ENCODE measurements around the gene ICAM5. TPM values are rescaled to one million over a fixed set of nuclear protein-coding genes. Genes with fewer than 3 reads are reported as not detected.
"Not testable (repeated sequence)": the region's sequence is repeated elsewhere in the genome, so short reads cannot be mapped to it uniquely, and the experiment has no call there.

ICAM5 gene, protein sequence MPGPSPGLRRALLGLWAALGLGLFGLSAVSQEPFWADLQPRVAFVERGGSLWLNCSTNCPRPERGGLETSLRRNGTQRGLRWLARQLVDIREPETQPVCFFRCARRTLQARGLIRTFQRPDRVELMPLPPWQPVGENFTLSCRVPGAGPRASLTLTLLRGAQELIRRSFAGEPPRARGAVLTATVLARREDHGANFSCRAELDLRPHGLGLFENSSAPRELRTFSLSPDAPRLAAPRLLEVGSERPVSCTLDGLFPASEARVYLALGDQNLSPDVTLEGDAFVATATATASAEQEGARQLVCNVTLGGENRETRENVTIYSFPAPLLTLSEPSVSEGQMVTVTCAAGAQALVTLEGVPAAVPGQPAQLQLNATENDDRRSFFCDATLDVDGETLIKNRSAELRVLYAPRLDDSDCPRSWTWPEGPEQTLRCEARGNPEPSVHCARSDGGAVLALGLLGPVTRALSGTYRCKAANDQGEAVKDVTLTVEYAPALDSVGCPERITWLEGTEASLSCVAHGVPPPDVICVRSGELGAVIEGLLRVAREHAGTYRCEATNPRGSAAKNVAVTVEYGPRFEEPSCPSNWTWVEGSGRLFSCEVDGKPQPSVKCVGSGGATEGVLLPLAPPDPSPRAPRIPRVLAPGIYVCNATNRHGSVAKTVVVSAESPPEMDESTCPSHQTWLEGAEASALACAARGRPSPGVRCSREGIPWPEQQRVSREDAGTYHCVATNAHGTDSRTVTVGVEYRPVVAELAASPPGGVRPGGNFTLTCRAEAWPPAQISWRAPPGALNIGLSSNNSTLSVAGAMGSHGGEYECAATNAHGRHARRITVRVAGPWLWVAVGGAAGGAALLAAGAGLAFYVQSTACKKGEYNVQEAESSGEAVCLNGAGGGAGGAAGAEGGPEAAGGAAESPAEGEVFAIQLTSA
- total RNA-seq (2021; ENCODE audit: unreplicated experiment): 19.5 TPM
- 20.4 TPM for polyA plus RNA-seq (2012; ENCODE audit: insufficient read length)
- percentile 50 among the genes with signal in this experiment for Bru-seq, nascent RNA
- percentile 64 among the genes with signal in this experiment for BruChase-seq, experiment 1, labeled RNA remaining after a 2-hour chase
- percentile 63 among the genes with signal in this experiment for BruChase-seq, experiment 2, labeled RNA remaining after a 6-hour chase
- long read RNA-seq, partial matches to known transcripts: 51 of 66 reads
- long read RNA-seq, other reads (novel, unspliced or antisense): 14 of 66 reads

DNA sequence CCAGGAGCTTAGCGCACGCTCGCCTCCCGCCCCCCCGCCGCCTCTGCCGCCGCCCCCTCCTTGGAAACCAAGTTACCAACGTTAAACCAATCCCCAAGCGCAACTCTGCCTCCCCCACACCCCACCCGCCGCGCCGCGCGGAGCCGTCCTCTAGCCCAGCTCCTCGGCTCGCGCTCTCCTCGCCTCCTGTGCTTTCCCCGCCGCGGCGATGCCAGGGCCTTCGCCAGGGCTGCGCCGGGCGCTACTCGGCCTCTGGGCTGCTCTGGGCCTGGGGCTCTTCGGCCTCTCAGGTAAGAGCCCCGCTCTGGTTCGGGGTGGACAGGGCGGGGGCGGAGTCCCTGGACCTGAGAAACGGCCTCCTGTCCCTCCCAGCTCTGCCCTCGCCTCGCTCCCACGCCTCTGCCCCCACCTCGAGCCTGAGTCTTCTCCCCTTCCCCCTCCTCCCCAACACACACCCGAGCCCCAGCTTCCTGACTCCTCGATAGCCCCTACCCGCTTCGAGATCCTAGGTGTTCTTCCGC lies at the start of gene ICAM5:
ICAM5 (plus strand) TSS at position 117 of the 521 bp plus-strand sequence; CDS start at position 209, 92 bp downstream.
- peaks cover 14% of the 10 kb centered on the region; the same call in 1 of the 2 replicates for H3K4me1 ChIP-seq (ENCODE audit: control insufficient read depth, insufficient read depth, low read length)
- H3K4me3 ChIP-seq (ENCODE audit: low read depth in 2 of 2, low read length in 2 of 2): peak within 1 kb of the TSS; percentile 53 to 79
- H3K36me3 ChIP-seq (ENCODE audit: control insufficient read depth, insufficient read depth, low read length): no peaks in the 10 kb centered on the region
- no peaks in the 10 kb centered on the region for H3K9me3 ChIP-seq (ENCODE audit: control insufficient read depth, insufficient read depth, low read depth, low read length)
- peak within 1 kb of the TSS; percentile 79 for H3K27ac ChIP-seq (ENCODE audit: low read length)
- DNase-seq (ENCODE audit: low read depth, low spot score) (no peak), ATAC-seq (peak; percentile 28)
- no TSS peak for BruUV-seq (replicated peaks)
- in situ Hi-C loops (cut with HindIII; ENCODE audit: low pct_unique_long_range_greater_than_20kb, low sequenced_read_pairs) (no loop called here), intact Hi-C loops (cut with micrococcal nuclease; ENCODE audit: unreplicated experiment) (no loop called here)
- TF ChIP-seq, protein P1, sequence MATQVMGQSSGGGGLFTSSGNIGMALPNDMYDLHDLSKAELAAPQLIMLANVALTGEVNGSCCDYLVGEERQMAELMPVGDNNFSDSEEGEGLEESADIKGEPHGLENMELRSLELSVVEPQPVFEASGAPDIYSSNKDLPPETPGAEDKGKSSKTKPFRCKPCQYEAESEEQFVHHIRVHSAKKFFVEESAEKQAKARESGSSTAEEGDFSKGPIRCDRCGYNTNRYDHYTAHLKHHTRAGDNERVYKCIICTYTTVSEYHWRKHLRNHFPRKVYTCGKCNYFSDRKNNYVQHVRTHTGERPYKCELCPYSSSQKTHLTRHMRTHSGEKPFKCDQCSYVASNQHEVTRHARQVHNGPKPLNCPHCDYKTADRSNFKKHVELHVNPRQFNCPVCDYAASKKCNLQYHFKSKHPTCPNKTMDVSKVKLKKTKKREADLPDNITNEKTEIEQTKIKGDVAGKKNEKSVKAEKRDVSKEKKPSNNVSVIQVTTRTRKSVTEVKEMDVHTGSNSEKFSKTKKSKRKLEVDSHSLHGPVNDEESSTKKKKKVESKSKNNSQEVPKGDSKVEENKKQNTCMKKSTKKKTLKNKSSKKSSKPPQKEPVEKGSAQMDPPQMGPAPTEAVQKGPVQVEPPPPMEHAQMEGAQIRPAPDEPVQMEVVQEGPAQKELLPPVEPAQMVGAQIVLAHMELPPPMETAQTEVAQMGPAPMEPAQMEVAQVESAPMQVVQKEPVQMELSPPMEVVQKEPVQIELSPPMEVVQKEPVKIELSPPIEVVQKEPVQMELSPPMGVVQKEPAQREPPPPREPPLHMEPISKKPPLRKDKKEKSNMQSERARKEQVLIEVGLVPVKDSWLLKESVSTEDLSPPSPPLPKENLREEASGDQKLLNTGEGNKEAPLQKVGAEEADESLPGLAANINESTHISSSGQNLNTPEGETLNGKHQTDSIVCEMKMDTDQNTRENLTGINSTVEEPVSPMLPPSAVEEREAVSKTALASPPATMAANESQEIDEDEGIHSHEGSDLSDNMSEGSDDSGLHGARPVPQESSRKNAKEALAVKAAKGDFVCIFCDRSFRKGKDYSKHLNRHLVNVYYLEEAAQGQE (IDR thresholded peaks at IDR 0.05; ENCODE audit: insufficient read depth in 1 of 2, low read depth in 2 of 2, low read length in 1 of 2): no peak
- TF ChIP-seq, protein P2, sequence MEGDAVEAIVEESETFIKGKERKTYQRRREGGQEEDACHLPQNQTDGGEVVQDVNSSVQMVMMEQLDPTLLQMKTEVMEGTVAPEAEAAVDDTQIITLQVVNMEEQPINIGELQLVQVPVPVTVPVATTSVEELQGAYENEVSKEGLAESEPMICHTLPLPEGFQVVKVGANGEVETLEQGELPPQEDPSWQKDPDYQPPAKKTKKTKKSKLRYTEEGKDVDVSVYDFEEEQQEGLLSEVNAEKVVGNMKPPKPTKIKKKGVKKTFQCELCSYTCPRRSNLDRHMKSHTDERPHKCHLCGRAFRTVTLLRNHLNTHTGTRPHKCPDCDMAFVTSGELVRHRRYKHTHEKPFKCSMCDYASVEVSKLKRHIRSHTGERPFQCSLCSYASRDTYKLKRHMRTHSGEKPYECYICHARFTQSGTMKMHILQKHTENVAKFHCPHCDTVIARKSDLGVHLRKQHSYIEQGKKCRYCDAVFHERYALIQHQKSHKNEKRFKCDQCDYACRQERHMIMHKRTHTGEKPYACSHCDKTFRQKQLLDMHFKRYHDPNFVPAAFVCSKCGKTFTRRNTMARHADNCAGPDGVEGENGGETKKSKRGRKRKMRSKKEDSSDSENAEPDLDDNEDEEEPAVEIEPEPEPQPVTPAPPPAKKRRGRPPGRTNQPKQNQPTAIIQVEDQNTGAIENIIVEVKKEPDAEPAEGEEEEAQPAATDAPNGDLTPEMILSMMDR (IDR thresholded peaks at IDR 0.05): no peak
- no peak for TF ChIP-seq POLR2AphosphoS5 (IDR thresholded peaks at IDR 0.05; ENCODE audit: low read depth, low read length)
- TF ChIP-seq TCF7L2 (IDR thresholded peaks at IDR 0.05; ENCODE audit: low read depth, low read length): no peak
- no peak for TF ChIP-seq SIN3A (IDR thresholded peaks at IDR 0.05; ENCODE audit: borderline replicate concordance, insufficient read depth, low read depth, low read length)
- CTCF ChIA-PET: interaction anchor here (0.7 to 0.9 kb wide), 3 partner anchors 20 to 98 kb away, joined by 4 to 6 read pairs (median 5); no protein-coding TSS in a partner anchor
- POLR2A ChIA-PET: interaction anchor here (0.5 to 2.6 kb wide), 4 partner anchors 19 to 108 kb away, joined by 3 to 12 read pairs (median 8); partner anchors contain the start of gene ICAM1
- no peaks in the 10 kb centered on the region for H3K27me3 ChIP-seq (ENCODE audit: control insufficient read depth, insufficient read depth, low read length)

DNA sequence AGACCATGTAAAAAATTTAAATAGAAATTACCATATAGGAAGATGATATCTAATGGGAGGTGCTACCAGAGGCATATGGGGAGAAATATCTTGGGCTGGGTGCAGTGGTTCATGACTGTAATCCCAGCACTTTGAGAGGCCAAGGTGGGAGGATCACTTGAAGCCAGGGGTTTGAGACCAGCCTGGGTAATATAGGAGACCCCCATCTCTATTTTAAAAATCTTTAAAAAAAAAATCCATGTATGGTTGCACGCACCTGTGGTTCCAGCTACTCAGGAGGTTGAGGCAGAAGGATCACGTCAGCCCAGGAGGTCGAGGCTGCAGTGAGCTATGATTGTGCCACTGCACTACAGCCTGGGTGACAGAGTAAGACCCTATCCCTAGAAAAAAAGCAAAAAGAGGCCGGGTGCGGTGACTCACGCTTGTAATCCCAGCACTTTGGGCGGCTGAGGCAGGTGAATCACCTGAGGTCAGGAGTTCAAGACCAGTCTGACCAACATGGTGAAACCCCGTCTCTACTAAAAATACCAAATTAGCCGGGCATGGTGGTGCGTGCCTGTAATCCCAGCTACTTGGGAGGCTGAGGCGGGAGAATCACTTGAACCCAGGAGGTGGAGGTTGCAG lies 47.8 kb upstream of the ICAM5 start:
- H3K9me3 ChIP-seq (ENCODE audit: control insufficient read depth, insufficient read depth, low read depth, low read length); H3K4me3 ChIP-seq (ENCODE audit: low read depth in 2 of 2, low read length in 2 of 2); BruUV-seq (replicated peaks); H3K36me3 ChIP-seq (ENCODE audit: control insufficient read depth, insufficient read depth, low read length); DNase-seq (ENCODE audit: low read depth, low spot score); ATAC-seq; H3K27ac ChIP-seq (ENCODE audit: low read length); H3K27me3 ChIP-seq (ENCODE audit: control insufficient read depth, insufficient read depth, low read length); CTCF ChIA-PET; H3K4me1 ChIP-seq (ENCODE audit: control insufficient read depth, insufficient read depth, low read length); POLR2A ChIA-PET; intact Hi-C loops (cut with micrococcal nuclease; ENCODE audit: unreplicated experiment); in situ Hi-C loops (cut with HindIII; ENCODE audit: low pct_unique_long_range_greater_than_20kb, low sequenced_read_pairs): not testable (repeated sequence)

Measured in Panc1 (cell line).